Measurements from ENCODE around the gene TCEAL3.

DNA sequence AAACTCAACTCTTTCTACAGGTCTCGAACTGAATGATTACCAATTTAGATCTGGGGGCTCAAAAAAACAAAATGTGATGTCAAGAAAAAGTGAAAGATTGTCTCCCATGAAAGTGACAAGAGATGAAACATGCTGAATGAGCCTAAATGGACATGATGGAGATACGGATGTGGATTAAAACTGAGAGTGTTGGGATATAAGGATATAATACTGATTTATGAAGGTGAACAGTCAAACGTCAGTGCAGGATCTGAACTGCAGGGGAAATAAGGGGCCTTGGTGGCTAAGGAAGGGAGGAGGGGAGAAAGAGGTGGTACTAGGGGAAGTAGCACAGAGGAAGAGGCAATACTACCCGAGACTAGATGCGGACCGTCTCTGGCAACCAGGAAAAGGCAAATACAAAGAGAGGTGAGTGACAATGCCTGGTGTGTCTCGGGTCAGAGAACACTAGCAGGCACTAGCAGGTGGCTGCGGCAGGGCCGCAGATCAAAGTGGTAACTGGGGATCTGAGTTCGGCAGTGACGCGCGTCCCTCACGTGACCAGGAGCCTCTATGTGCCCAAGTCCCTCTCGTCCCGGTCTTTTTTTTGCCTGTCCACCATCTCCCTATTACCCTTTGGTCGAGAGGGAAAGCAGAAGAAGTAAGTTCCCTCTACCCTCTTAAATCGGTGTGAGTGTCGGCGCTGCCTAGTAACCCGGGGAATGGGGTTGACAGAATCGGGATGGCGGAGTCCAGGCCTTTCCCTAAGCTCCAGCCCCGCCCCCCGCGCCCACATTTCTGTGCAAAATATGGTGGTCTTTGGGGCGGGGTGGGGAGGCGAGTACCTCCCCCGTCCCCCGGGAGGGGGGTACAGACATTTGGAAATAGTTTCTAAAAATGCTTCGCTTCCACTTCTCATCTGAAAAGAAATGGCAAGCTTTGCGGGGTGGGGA, 20.9 kb downstream of the TCEAL3 start, which contains the start of gene TCEAL1:
- TF ChIP-seq, protein P1, sequence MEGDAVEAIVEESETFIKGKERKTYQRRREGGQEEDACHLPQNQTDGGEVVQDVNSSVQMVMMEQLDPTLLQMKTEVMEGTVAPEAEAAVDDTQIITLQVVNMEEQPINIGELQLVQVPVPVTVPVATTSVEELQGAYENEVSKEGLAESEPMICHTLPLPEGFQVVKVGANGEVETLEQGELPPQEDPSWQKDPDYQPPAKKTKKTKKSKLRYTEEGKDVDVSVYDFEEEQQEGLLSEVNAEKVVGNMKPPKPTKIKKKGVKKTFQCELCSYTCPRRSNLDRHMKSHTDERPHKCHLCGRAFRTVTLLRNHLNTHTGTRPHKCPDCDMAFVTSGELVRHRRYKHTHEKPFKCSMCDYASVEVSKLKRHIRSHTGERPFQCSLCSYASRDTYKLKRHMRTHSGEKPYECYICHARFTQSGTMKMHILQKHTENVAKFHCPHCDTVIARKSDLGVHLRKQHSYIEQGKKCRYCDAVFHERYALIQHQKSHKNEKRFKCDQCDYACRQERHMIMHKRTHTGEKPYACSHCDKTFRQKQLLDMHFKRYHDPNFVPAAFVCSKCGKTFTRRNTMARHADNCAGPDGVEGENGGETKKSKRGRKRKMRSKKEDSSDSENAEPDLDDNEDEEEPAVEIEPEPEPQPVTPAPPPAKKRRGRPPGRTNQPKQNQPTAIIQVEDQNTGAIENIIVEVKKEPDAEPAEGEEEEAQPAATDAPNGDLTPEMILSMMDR (conservative IDR thresholded peaks at IDR 0.05 in 1 of 2, IDR thresholded peaks at IDR 0.05 in 1 of 2; ENCODE audit: low read depth in 1 of 2, low read length in 2 of 2): no peak
- no peak for TF ChIP-seq EZH2 (IDR thresholded peaks at IDR 0.05; ENCODE audit: low read length, missing control alignments)

All from fibroblast of lung (primary cell).